Glutamatergic neuron (in vitro differentiated cells): ENCODE data around the gene EPHA2. TPM values are rescaled to one million over a fixed set of nuclear protein-coding genes. Genes with fewer than 3 reads are reported as not detected.

ENCODE experiments used
- DNase-seq: peaks from one replicate; pipeline ENCODE4 v3.0.0; 2022
- H3K27ac Mint-ChIP-seq: one replicate; pipeline ENCODE4 v1.8.0; 2020; ENCODE audit warnings: mild to moderate bottlenecking, mixed read lengths, inconsistent platforms; ENCODE audit not compliant: unreplicated experiment
- H3K27me3 Mint-ChIP-seq: one replicate; pipeline ENCODE4 v1.8.0; 2020; ENCODE audit warnings: mild to moderate bottlenecking, moderate library complexity, mixed read lengths, inconsistent platforms; ENCODE audit not compliant: unreplicated experiment
- H3K36me3 Mint-ChIP-seq: one replicate; pipeline ENCODE4 v1.8.0; 2020; ENCODE audit warnings: mild to moderate bottlenecking, mixed read lengths, inconsistent platforms; ENCODE audit not compliant: unreplicated experiment
- H3K4me1 Mint-ChIP-seq: one replicate; pipeline ENCODE4 v1.8.0; 2020; ENCODE audit warnings: mild to moderate bottlenecking, low read depth, mixed read lengths, inconsistent platforms; ENCODE audit not compliant: unreplicated experiment
- H3K4me3 Mint-ChIP-seq: one replicate; pipeline ENCODE4 v1.8.0; 2020; ENCODE audit warnings: mild to moderate bottlenecking, mixed read lengths, inconsistent platforms; ENCODE audit not compliant: unreplicated experiment
- H3K9me3 Mint-ChIP-seq: one replicate; pipeline ENCODE4 v1.8.0; 2020; ENCODE audit warnings: mild to moderate bottlenecking, moderate library complexity, mixed read lengths, inconsistent platforms; ENCODE audit not compliant: unreplicated experiment
- CTCF ChIP-seq: fragments of 200-600 bp; sonication (generic); IDR thresholded peaks from one replicate; pipeline ENCODE4 v1.5.0; 2021; ENCODE audit not compliant: partially characterized antibody, unreplicated experiment
- total RNA-seq: library from RNA; stranded (reverse); fragmentation: NEBNext Ultra II Directional; extraction: Animal tissue kit (Norgen Biotek cat#: 25700); gene quantifications from one replicate; pipeline ENCODE4 v1.2.1, GENCODE V29; 2021; ENCODE audit not compliant: unreplicated experiment

The EPHA2 gene
- total RNA-seq, 1 donor from 2014 or later = 0.29 TPM

- no peak for TF ChIP-seq CTCF
- Mint-ChIP-seq H3K9me3 (peaks cover 9% of the 10 kb centered on the region), H3K4me3 (no peak overlapping the region), H3K27me3 (peaks cover 6% of the 10 kb centered on the region), H3K36me3 (no peaks in the 10 kb centered on the region), H3K4me1 (peaks cover 16% of the 10 kb centered on the region), H3K27ac (no peak overlapping the region)
- DNase-seq = no peak
Observed at GRCh38 chr1:16119504-16119903, 36.4 kb downstream of the EPHA2 start.

- Mint-ChIP-seq H3K4me1 (peaks cover 16% of the 10 kb centered on the region), H3K36me3 (no peaks in the 10 kb centered on the region), H3K27me3 (peaks cover 7% of the 10 kb centered on the region), H3K4me3 (no peak overlapping the region), H3K27ac (no peak overlapping the region), H3K9me3 (peaks cover 9% of the 10 kb centered on the region)
- no peak for TF ChIP-seq CTCF
- DNase-seq = no peak
Observed at GRCh38 chr1:16118706-16119105, 37.2 kb downstream of the EPHA2 start.

GRCh38 chr1:16117936-16118335 is 37.9 kb downstream of the EPHA2 start:
- no peaks in the 10 kb centered on the region for H3K36me3 Mint-ChIP-seq
- peaks cover 10% of the 10 kb centered on the region for H3K9me3 Mint-ChIP-seq
- H3K4me3 Mint-ChIP-seq = no peak overlapping the region
- H3K27me3 Mint-ChIP-seq = peaks cover 7% of the 10 kb centered on the region
- no peak for DNase-seq
- TF ChIP-seq CTCF = no peak
- peaks cover 14% of the 10 kb centered on the region for H3K4me1 Mint-ChIP-seq
- H3K27ac Mint-ChIP-seq = no peak overlapping the region

- H3K36me3 Mint-ChIP-seq = no peaks in the 10 kb centered on the region
- H3K27me3 Mint-ChIP-seq = peaks cover 7% of the 10 kb centered on the region
- no peak overlapping the region for H3K4me3 Mint-ChIP-seq
- peaks cover 9% of the 10 kb centered on the region for H3K9me3 Mint-ChIP-seq
- no peak overlapping the region for H3K27ac Mint-ChIP-seq
- H3K4me1 Mint-ChIP-seq = peaks cover 13% of the 10 kb centered on the region
- no peak for DNase-seq
- TF ChIP-seq CTCF = no peak
Observed at GRCh38 chr1:16117369-16117768, 38.5 kb downstream of the EPHA2 start.

- Mint-ChIP-seq H3K4me1 (peaks cover 16% of the 10 kb centered on the region), H3K9me3 (peaks cover 9% of the 10 kb centered on the region), H3K36me3 (no peaks in the 10 kb centered on the region), H3K4me3 (peak overlapping the region; percentile 45), H3K27me3 (peaks cover 4% of the 10 kb centered on the region), H3K27ac (peak overlapping the region; percentile 94)
- no peak for DNase-seq
- no peak for TF ChIP-seq CTCF
Observed at GRCh38 chr1:16116625-16117024, 39.2 kb downstream of the EPHA2 start.
